Dermis microvascular lymphatic vessel endothelial cell (primary cell): ENCODE measurements around the gene TOPORS. TPM values are rescaled to one million over a fixed set of nuclear protein-coding genes. Genes with fewer than 3 reads are reported as not detected.
"Not testable (repeated sequence)": the region's sequence is repeated elsewhere in the genome, so short reads cannot be mapped to it uniquely, and the experiment has no call there.

ENCODE experiments used
- DNase-seq, 2 donors: peaks; one replicate each; pipeline versions ENCODE4 v3.0.0 to v3.0.0-alpha.2; 2010; ENCODE audit warnings: low read depth in 2 of 2
- total RNA-seq: library from RNA; depleted of rRNA; stranded (reverse); fragments of >200 nt; gene quantifications from 2 replicates; pipeline ENCODE4 v1.2.1, GENCODE V29; 2014

The TOPORS gene
- 24.3 and 29.3 TPM in 2 replicates for total RNA-seq

GRCh38 chr9:32552172-32552872 lies at the start of gene TOPORS, which contains the start of gene SMIM27:
Gene TOPORS (minus strand): TSS chr9:32552586. CDS start chr9:32552436, 150 bp downstream.
Gene SMIM27 (plus strand): TSS chr9:32552327. CDS start chr9:32552435, 108 bp downstream.
- DNase-seq: peak; percentile 78 to 94

GRCh38 chr9:32599021-32599420 lies 46.6 kb upstream of the TOPORS start:
- not testable (repeated sequence) for DNase-seq

GRCh38 chr9:32596936-32597335 lies 44.5 kb upstream of the TOPORS start:
- DNase-seq: no peak

GRCh38 chr9:32596096-32596865 lies 43.9 kb upstream of the TOPORS start:
- DNase-seq: no peak

- DNase-seq: no peak
Measured at GRCh38 chr9:32590898-32591297, 38.5 kb upstream of the TOPORS start.

- no peak for DNase-seq
Measured at GRCh38 chr9:32590476-32590875, 38.1 kb upstream of the TOPORS start.

GRCh38 chr9:32589083-32589723 lies 36.8 kb upstream of the TOPORS start:
- DNase-seq: peak; percentile 41 to 60

- DNase-seq: no peak
Measured at GRCh38 chr9:32587901-32588300, 35.5 kb upstream of the TOPORS start.

- DNase-seq: peak; percentile 46 to 69
Measured at GRCh38 chr9:32584784-32585183, 32.4 kb upstream of the TOPORS start.

GRCh38 chr9:32581512-32582143 lies 29.2 kb upstream of the TOPORS start:
- peak; percentile 76 for DNase-seq

GRCh38 chr9:32580631-32581300 lies 28.4 kb upstream of the TOPORS start:
- DNase-seq: no peak

- DNase-seq: peak; percentile 55 to 68
Measured at GRCh38 chr9:32579706-32580331, 27.4 kb upstream of the TOPORS start.

GRCh38 chr9:32578976-32579375 lies 26.6 kb upstream of the TOPORS start:
- no peak for DNase-seq

- DNase-seq: no peak
Measured at GRCh38 chr9:32577316-32577715, 24.9 kb upstream of the TOPORS start.

GRCh38 chr9:32574858-32575257 lies 22.5 kb upstream of the TOPORS start:
- no peak for DNase-seq

- DNase-seq: no peak
Measured at GRCh38 chr9:32573821-32574220, 21.4 kb upstream of the TOPORS start.

- DNase-seq: peak; percentile 86 to 92
Measured at GRCh38 chr9:32572900-32573523, 20.6 kb upstream of the TOPORS start, which contains the start of gene NDUFB6. Gene NDUFB6 (minus strand): TSS chr9:32573159. CDS start chr9:32573060, 99 bp downstream.

GRCh38 chr9:32571969-32572899 lies 19.8 kb upstream of the TOPORS start:
- peak; percentile 77 to 90 for DNase-seq

- DNase-seq: no peak
Measured at GRCh38 chr9:32570262-32570661, 17.9 kb upstream of the TOPORS start.
